ENCODE results near the gene ZDHHC11B. TPM values are rescaled to one million over a fixed set of nuclear protein-coding genes. Genes with fewer than 3 reads are reported as not detected.
"Not testable (repeated sequence)": the region's sequence is repeated elsewhere in the genome, so short reads cannot be mapped to it uniquely, and the experiment has no call there.

The ZDHHC11B gene
- total RNA-seq, 1 experiment from 2014 or later: 0.42 TPM

DNA sequence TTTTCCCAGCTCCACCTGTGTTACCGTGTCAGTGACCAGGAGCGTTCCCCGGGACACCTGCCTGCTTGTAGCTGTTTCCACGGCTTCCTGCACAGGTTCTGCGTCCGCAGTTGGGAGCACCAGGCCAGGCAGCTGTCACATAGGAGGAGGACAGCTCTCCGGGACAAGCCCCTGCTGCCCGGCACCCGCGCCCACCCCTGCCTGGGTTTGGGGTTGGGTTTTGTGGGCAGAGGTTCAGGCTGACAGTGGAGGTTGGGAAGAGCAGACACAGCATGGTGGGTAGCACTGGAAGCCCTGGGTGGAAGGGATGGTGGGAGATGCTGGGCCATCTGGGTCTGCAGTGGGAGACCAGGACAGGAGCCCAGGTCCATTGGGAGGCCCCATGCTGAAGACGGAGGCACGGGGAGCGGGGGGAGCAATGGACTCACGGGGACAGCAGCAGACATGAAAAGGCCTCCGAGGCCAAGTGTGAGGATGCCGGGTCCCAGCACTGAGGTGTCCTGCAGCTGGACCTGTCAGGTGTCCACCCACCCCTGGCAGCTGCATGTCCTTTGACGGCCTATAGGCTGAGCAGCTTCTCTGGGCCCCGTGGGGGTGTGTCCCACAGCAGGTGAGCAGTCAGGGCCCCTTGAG is 2.8 kb upstream of the ZDHHC11B start:
- DNase-seq (ENCODE audit: extremely low read depth, low read depth): not testable (repeated sequence)

DNA sequence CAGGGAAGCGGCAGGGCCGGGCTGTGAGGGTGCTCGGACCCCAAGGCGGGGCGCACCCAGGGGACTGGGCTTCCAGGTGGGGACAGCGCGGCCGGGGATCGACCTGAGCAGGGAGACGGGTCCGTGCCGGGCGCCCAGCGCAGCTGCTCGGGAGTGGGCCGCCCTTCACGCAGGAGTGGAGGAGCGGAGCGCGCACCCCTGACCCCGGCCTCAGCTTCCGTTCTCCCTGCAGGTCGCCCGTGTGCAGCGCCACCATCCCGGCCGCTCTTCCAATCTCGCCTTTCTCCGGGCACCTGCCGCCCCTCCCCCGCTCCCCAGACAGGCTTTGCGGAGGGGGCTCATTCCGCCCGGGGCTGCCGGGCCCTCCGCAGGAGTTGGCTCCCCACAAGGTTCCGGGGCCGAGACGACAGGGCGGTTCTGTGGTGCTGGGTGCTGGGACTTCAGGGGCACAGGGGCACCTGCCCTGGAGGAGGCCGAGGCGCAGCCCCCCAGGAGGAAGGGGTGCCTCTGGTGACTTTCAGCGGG is 714 bp upstream of the ZDHHC11B start:
- not testable (repeated sequence) for DNase-seq (ENCODE audit: extremely low read depth, low read depth)

GRCh38 chr5:783881-784427 is 575 bp downstream of the ZDHHC11B start:
- DNase-seq (ENCODE audit: extremely low read depth, low read depth): not testable (repeated sequence)

- DNase-seq (ENCODE audit: extremely low read depth, low read depth): not testable (repeated sequence)
These were observed 1.3 kb downstream of the ZDHHC11B start for GRCh38 chr5:783049-783802.

- DNase-seq (ENCODE audit: extremely low read depth, low read depth): not testable (repeated sequence)
These were observed 2.2 kb downstream of the ZDHHC11B start for GRCh38 chr5:782356-782755.

DNA sequence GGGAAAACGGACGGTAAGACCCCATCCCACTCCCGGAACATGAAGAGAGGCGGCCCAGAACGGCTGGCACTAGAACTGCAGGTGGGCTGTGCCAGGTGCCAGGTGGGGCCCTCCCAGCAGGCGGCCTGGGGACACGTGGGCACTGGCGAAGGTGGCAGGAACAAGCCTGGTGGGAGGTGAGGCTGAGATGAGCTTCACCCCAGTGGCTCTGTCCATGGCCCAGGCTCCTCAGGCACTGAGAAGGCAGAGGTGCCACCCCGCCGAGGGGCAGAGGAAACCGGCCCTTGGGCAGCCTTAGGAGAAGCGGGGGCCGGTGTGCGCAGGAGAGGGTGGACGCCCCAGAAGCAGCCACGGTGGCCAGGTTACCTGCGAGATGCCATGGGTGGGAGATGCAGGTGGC is 4.0 kb downstream of the ZDHHC11B start:
- not testable (repeated sequence) for DNase-seq (ENCODE audit: extremely low read depth, low read depth)

- DNase-seq (ENCODE audit: extremely low read depth, low read depth): not testable (repeated sequence)
These were observed 5.6 kb downstream of the ZDHHC11B start for GRCh38 chr5:778967-779366.

DNA sequence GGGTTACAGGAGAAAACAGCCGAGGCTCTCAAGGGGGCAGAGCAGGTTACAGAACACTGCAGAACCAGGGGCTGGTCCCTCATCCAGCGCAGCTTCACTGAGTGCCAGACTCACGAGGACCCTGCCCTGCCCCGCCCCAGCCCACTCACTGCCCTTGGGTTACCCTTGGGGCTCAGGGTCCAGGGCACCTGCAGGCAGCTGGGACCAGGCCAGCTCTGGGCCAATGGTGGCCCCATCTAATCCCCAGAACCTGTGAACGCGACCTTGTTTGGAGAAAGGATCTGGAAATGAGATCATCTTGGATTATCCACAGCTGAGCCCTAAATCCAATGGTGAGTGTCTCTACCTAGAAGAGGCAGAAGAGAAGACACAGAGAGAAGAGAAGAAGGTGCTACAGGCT is 6.1 kb downstream of the ZDHHC11B start:
- not testable (repeated sequence) for DNase-seq (ENCODE audit: extremely low read depth, low read depth)

DNA sequence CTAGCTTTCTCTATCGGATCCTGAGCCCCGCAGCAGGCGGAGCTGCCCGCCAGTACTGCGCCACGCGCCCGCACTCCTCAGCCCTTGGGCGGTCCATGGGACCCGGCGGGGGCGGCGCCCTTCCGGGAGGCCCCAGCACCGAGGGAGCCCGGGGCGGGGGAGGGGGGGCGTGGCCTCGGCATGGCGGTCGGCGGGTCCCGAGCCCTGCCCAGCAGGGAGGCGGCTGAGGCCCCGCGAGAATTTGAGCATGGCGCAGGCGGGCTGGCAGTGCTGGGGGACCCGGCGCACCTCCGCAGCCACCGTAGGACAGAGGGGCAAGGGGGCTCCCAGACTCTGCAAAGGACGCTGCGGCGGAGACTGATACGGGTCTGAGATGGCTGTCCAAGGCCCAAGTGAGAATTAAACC is 6.8 kb downstream of the ZDHHC11B start:
- no peak for DNase-seq (ENCODE audit: extremely low read depth, low read depth)

DNA sequence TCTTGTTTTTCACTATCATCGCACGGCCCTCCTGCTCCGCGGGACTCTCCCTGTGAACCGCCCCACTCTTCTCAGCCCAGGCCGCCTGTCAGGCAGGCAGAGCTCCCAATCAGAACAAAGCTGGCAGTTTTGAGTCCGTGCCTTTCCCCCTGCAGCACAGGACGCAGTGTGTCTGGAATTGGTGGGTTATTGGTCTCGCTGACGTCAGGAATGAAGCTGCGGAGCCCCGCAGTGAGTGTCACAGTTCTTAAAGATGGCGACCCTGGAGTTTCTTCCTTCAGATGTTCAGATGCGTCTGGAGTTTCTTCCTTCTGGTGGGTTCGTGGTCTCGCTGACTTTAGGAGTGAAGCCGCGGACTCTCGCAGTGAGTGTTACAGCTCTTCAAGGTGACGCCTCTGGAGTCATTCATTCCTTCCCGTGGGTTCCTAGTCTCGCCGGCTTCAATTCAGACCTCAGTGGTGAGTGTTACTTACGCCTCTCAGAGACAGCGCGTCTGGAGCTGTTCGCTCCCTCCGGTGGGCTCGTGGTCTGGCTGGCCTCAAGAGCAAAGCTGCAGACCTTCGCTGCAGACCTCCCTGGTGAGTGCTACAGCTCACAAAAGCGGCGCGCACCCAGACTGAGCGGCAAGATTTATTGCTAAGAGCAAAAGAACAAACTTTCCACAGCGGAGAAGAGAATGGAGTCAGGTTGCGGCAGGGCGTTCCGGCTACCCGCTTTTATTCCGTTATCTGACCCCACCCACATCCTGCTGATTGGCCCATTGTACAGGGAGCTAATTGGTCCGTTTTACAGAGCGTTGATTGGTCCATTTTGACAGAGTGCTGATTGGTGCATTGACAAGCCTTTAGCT is 7.4 kb downstream of the ZDHHC11B start:
- no peak for DNase-seq (ENCODE audit: extremely low read depth, low read depth)

- DNase-seq (ENCODE audit: extremely low read depth, low read depth): no peak
These were observed 8.3 kb downstream of the ZDHHC11B start for GRCh38 chr5:775961-776861.

- DNase-seq (ENCODE audit: extremely low read depth, low read depth): not testable (repeated sequence)
These were observed 9.0 kb downstream of the ZDHHC11B start for GRCh38 chr5:775595-775960.

GRCh38 chr5:774854-775505 is 9.5 kb downstream of the ZDHHC11B start:
- DNase-seq (ENCODE audit: extremely low read depth, low read depth): not testable (repeated sequence)

- DNase-seq (ENCODE audit: extremely low read depth, low read depth): not testable (repeated sequence)
These were observed 10.2 kb downstream of the ZDHHC11B start for GRCh38 chr5:774304-774703.

- DNase-seq (ENCODE audit: extremely low read depth, low read depth): no peak
These were observed 10.8 kb downstream of the ZDHHC11B start for GRCh38 chr5:773517-774264.

- DNase-seq (ENCODE audit: extremely low read depth, low read depth): not testable (repeated sequence)
These were observed 11.6 kb downstream of the ZDHHC11B start for GRCh38 chr5:772931-773330.

GRCh38 chr5:772547-772890 is 12.0 kb downstream of the ZDHHC11B start:
- DNase-seq (ENCODE audit: extremely low read depth, low read depth): not testable (repeated sequence)

DNA sequence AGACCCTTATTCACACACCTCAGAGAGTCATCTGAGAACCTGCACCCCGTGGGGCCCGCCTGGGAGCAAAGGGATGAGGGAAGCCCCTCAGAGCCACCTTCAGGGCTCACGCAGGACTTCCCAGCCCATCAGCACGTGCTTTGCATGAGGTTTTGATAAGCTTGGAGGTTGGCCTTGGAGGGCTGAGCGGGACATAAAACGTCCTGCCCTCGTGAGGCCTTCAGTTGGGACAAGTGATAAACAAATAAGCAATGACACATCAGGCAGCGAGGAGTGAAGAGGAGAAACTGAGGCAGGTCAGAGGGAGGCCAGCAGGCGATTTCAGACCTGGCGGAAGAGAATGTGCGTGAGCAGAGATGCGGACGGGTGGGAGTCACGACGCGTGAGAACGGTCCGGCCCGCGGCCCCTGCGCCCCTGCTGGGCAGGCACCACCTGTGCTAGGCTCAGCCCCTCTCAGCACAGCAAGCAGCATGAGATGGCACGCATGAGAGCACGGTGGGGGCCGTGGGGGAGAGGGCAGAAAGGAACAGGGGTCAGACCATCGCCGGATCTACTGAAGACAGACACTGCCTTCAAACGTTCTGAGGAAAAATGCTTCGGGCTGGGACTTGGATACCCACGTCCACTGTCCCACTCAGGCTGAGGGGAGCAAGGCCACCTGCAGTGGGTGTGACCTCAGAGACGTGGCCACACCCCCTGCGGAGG is 12.5 kb downstream of the ZDHHC11B start:
- not testable (repeated sequence) for DNase-seq (ENCODE audit: extremely low read depth, low read depth)

All from NCI-H460 (cell line).